ENCODE data around the gene MMS22L. TPM values are rescaled to one million over a fixed set of nuclear protein-coding genes. Genes with fewer than 3 reads are reported as not detected.

The MMS22L gene
- total RNA-seq, 1 experiment from 2014 or later = 8.2 TPM

DNA sequence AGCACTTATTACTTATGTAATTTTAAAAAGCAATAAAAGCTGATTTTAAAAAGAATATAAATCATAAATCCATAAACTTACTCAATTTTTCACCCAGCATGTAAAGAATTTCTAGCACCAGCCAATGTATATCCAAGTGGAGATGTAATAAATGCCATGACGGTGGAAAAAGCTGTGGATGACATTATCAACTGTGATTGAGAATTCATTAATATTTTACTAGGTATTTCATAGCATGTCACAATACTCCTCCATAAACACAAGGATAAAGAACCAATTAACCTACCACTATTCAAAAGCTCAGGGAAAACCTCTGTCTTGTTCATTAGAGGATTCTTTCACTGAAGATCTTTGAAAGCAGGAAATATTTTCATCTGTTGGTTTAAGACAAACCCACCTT, 13.2 kb downstream of the MMS22L start:
- Histone ChIP-seq H3K4me3 (no peak overlapping the region), H3K27me3 (no peaks in the 10 kb centered on the region), H3K36me3 (peaks cover 73% of the 10 kb centered on the region), H3K9me3 (peaks cover 2% of the 10 kb centered on the region)
- DNase-seq = no peak

DNA sequence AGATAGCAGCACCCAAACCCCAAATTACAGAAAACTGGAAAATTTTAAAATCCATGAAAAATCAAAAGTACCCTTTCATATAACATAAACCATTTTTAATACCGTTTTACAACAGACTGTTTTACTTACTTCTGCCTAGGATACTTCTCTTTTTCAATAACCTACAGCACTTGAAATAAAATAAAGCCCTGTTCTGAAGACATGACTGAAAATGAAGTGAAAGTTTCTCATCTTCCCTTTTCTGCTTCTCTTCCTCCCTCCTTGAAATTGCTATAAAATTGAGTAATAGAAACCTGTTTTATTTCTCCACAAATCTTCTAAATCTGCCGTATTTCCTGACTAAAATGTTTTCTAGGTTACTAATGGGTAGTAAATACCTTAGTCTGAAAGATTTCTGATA, 20.3 kb downstream of the MMS22L start:
- Histone ChIP-seq H3K27me3 (no peaks in the 10 kb centered on the region), H3K9me3 (peaks cover 2% of the 10 kb centered on the region), H3K4me3 (no peak overlapping the region), H3K36me3 (peaks cover 49% of the 10 kb centered on the region)
- DNase-seq = no peak

DNA sequence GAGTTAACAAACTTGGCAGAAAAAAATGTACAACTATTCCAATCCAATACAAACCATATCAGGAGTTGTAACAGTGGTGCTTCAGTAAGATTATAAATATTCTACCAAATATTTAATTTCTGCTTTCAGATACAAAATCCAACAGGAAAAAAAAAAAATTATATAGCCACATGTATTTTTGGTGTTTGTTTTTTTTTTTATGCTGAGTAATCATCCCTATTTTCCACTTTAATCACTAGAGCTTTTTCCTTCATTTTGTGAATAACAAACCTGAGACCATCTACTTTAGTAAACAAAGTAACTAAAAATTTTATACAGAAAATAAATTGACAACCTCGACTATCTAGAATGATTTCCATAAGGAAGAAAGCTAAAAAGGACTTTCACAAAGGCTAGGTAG, 36.2 kb downstream of the MMS22L start:
- Histone ChIP-seq H3K27me3 (no peaks in the 10 kb centered on the region), H3K9me3 (peaks cover 5% of the 10 kb centered on the region; the same call in 1 of the 2 replicates), H3K36me3 (peaks cover 46% of the 10 kb centered on the region), H3K4me3 (no peak overlapping the region)
- no peak for DNase-seq

DNA sequence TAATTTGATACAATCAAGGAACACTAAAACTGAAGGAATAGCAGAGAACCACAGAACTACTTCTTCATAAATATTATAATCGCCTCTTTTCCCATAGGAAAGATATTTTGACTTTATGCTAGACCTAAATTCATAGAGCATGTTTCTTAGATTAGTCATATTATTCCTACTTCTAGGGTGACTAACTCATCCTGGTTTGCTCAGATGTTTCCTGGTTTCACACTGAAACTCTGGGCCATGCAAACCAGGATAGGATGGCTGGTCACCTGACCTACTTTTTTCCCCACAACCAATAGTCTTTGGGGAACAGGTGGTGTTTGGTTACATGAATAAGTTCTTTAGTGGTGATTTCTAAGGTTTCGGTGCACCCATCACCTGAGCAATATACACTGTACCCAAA, 42.8 kb downstream of the MMS22L start:
- Histone ChIP-seq H3K4me3 (no peak overlapping the region), H3K9me3 (peaks cover 5% of the 10 kb centered on the region; the same call in 1 of the 2 replicates), H3K36me3 (peaks cover 48% of the 10 kb centered on the region), H3K27me3 (no peaks in the 10 kb centered on the region)
- peak; percentile 7 for DNase-seq

DNA sequence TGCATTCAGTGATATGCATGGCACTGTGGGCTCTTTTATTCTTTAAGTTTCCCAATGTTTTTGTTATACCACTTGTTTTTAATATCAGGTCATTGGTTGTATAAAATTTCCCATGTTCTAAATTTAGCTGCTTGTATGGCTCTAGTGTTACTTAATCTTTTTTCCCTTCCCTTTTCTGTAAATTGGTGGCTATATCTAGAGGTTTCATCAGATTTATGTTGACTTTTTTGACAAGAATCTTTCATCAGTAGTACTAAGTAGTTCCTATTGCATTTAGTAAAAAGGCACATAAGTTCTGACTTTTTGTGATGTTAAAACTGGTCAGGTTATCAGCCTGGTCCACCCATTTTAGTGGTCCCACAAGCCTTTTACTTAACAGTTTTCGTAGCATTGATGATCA, 51.1 kb downstream of the MMS22L start:
- Histone ChIP-seq H3K4me3 (no peak overlapping the region), H3K27me3 (no peaks in the 10 kb centered on the region), H3K9me3 (no peaks in the 10 kb centered on the region), H3K36me3 (peaks cover 22% of the 10 kb centered on the region)
- no peak for DNase-seq

DNA sequence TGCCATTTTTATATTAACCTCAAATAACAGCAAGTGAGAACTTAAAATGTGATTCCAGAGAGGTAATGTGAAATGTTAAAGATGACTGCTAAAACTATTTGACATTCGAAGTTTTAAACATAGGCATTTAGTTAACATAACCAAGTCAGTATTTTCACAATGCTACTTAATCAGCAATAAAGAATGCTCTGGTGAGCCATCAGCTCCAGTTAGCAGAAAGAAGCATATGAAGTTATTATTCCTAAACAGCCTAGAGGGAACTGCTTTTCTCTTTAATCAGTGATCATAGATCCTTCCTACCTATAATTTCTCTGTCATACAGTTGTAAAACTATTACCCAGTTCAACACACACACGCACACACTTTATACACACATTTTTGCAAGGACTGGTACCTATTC, 60.1 kb downstream of the MMS22L start:
- Histone ChIP-seq H3K27me3 (no peaks in the 10 kb centered on the region), H3K4me3 (no peak overlapping the region), H3K36me3 (peaks cover 7% of the 10 kb centered on the region), H3K9me3 (no peaks in the 10 kb centered on the region)
- DNase-seq = no peak

DNA sequence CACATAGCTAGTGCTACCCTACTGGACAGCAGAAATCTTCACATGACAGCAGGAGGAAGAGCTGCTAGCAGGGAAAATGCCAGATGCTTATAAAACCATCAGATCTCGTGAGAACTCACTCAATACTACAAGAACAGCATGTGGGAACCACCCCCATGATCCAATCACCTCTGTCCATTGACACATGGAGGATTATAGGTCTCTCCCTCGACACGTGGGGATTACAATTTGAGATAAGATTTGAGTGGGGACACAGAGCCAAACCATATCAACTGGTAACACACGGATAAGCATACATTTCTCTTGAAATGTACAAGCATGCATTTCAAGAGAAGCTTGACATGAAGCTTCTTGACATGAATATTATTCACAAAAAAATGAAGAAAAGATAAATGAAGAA, 64.1 kb downstream of the MMS22L start:
- DNase-seq = no peak
- no peaks in the 10 kb centered on the region for H3K9me3 ChIP-seq
- H3K27me3 ChIP-seq = no peaks in the 10 kb centered on the region
- no peaks in the 10 kb centered on the region; the same call in 1 of the 2 replicates for H3K36me3 ChIP-seq
- H3K4me3 ChIP-seq = no peak overlapping the region

DNA sequence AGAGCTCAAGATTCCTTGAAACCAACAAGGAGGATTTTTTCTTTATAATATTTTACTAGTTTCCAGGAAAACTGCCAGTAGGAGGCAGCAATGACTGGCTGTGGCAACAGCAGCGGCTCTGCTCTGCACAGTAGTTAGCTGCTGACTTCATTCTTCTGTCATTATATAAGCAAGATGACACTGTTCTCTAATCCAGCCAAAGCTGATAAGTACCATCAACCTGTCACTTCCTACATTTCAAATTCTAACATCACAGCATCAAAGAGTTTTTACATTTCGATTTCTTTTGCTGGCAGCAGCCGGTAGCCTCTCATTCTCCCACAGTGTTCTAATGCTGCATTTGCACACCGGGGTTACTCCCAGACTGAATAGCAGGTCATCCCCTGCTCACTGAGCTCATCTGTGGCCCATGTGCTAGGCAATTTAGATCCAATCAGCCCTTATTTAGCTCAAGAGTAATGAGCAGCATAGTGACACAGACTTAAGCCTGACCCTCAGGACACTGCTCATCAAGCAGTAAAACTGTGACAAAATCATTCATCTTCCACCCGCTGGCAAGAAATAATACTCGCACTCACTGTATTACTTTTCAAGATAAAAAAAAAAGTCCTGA, 67.8 kb downstream of the MMS22L start:
- Histone ChIP-seq H3K27me3 (no peaks in the 10 kb centered on the region), H3K9me3 (no peaks in the 10 kb centered on the region), H3K4me3 (no peak overlapping the region), H3K36me3 (peaks cover 9% of the 10 kb centered on the region)
- peak; percentile 41 for DNase-seq

DNA sequence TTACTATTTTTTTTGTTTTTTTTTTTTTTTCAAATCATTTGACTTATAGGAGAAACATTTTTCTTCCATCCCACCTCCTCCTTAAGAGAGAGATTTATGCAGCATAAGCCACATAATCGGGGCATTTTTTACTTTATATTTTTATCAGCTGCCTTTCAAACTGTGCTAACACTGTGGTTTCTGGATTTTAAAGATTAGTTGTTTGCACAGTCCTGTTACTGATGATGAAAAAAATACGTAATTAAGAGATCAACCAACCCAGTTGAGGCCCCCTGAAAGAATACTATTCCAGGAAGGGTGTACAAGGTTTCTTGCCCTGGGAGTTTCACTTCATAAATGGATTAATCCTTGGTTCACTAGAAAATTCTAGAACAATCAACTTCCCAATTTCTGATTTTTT, 68.3 kb downstream of the MMS22L start:
- DNase-seq = no peak
- Histone ChIP-seq H3K27me3 (no peaks in the 10 kb centered on the region), H3K9me3 (no peaks in the 10 kb centered on the region), H3K4me3 (no peak overlapping the region), H3K36me3 (peaks cover 11% of the 10 kb centered on the region)

DNA sequence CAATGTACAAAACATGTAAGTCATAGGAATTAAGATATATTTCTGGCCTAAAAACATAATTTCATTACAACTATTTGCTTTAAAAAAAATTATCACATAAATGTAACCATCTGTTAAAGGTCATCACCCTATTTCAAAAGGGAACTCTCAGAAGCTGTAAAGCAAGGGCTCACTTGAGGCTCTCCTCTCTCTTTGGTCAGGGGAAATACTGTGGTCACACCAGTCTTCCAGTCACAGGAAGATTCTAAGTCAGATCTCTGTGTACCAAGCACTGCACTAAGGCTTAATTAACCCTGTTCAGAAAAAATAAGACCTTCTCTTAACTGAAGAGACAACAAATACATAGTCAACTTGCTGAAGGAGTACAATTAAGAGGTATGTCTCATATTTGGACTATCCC, 75.6 kb downstream of the MMS22L start:
- H3K27me3 ChIP-seq = no peaks in the 10 kb centered on the region
- no peaks in the 10 kb centered on the region for H3K9me3 ChIP-seq
- no peak for DNase-seq
- no peak overlapping the region for H3K4me3 ChIP-seq
- peaks cover 10% of the 10 kb centered on the region for H3K36me3 ChIP-seq

DNA sequence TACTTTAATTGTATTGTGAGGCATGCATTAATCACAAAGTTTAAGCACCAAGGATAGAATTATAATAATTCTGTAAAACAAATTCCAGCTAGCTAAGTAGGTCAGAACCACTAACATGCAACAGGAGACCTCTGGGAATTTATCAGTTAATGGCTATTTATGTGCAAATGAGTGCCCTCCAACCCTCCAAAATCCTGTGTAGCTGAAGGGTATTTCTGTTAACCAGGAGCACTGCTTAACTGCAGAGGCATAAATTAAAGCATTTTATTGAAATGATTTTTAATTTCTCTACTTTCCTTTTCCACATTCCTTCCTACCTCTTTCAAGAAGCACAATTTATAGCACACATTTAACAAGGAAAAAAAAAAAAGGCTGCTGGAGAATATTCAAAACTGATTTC, 77.0 kb downstream of the MMS22L start:
- no peaks in the 10 kb centered on the region for H3K9me3 ChIP-seq
- no peak overlapping the region for H3K4me3 ChIP-seq
- H3K36me3 ChIP-seq = peaks cover 4% of the 10 kb centered on the region
- no peaks in the 10 kb centered on the region for H3K27me3 ChIP-seq
- DNase-seq = no peak

DNA sequence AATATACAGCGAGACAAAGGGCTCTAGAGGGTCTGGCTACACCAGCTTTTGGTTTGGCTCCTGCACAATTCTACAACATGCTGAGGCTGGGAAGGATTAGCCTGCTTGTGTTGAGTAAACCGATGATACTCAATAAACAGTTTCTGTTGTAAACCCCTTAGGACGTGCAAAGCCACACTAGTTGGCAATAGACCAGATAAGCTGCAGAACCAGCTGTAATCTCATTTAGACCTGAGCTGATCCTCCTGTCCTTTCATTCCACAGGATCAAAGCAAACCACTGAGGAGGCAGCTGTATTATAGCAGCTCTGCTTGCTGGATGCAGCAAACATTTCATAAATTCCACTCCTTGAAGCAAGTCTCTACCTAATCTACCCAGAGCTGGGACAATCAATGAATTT, 79.7 kb downstream of the MMS22L start:
- no peaks in the 10 kb centered on the region for H3K27me3 ChIP-seq
- peaks cover 13% of the 10 kb centered on the region for H3K36me3 ChIP-seq
- no peak overlapping the region for H3K4me3 ChIP-seq
- DNase-seq = no peak
- no peaks in the 10 kb centered on the region for H3K9me3 ChIP-seq

DNA sequence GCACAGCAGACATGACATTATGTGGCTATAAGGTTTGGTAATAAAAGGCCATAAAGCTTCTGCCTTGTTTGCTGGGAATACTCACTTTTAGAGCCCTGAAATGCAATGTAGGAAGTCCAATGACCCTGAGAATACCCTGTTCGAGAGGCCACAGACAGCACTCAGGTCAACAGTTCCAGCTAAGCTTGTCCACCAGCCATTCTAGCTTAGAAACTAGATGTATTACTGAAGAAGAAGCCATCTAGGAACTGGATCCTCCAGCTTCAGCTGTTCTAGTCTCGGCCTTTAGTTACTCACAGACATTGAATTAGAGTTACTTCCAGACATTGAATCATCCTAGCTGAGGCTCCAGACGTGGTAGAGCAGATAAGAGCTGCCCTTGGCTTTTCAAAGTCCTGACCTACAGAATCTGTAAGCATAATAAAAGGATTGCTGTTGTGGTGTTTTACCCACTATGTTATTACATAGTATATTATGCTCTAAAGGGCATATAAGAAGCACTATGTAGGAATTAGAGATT, 84.9 kb downstream of the MMS22L start:
- Histone ChIP-seq H3K9me3 (no peaks in the 10 kb centered on the region), H3K36me3 (peaks cover 30% of the 10 kb centered on the region), H3K4me3 (no peak overlapping the region), H3K27me3 (no peaks in the 10 kb centered on the region)
- no peak for DNase-seq

DNA sequence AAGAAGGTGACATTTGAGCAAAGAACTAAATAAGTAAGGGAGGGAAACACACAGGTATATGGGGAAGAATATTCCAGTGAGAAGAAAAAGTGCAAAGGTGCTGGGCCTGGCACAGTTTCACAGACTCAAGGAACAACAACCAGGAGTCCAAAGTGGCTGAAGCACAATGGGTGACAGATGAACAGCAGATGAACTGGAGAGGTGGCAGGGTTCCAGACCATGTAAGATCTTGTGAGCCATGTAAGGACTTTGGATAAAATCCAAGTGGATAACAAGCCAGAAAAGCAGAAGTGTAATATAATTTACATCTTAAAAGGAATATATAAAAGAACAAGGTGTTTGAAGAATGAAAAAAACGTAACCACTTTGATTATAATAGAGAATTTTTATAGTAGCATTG, 87.9 kb downstream of the MMS22L start:
- no peak overlapping the region for H3K4me3 ChIP-seq
- no peak for DNase-seq

DNA sequence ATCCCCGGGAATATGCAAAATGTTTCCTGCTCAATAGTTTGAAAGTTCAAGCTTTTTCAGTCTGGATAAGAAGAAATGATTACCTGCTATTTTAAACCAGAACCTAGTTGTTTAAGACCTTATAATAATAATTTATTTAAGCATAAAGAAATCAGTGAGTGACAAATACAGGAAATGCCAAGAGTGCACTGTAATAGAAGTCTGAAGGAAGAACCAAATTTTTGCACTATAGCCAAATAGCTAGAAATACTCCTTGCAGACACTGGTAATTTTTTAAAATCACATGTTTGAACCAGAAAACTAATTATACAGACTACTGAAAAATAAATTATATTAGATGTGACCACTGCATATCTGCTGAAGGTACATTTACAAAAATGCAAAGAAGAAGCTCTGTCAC, 93.2 kb downstream of the MMS22L start:
- Histone ChIP-seq H3K9me3 (no peaks in the 10 kb centered on the region), H3K4me3 (no peak overlapping the region), H3K36me3 (peaks cover 7% of the 10 kb centered on the region), H3K27me3 (no peaks in the 10 kb centered on the region)
- no peak for DNase-seq

More for the DNA sequence above, 87.9 kb downstream of the MMS22L start:
- Histone ChIP-seq H3K27me3 (no peaks in the 10 kb centered on the region), H3K9me3 (no peaks in the 10 kb centered on the region), H3K36me3 (peaks cover 22% of the 10 kb centered on the region)

DNA sequence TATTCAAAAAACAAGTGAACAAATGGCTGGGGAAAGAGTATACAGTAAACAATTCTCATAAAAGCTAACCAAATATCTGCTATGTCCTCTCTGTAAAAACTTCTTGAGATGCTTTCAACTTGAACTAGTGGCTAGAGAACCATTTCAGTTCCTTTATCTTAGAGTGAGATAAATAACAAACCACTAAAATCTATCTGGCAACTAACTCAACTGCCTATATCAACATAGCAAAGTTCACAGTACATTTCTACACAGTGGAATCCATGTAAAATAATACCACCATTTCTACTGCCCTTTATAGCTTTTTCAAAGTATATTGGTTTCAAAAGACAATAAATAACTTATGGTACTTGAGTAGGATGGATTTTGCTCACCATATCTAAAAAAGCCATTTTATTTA, 95.1 kb downstream of the MMS22L start:
- H3K4me3 ChIP-seq = no peak overlapping the region
- H3K9me3 ChIP-seq = no peaks in the 10 kb centered on the region
- H3K27me3 ChIP-seq = no peaks in the 10 kb centered on the region
- no peak for DNase-seq
- H3K36me3 ChIP-seq = peaks cover 2% of the 10 kb centered on the region; the same call in 1 of the 2 replicates

DNA sequence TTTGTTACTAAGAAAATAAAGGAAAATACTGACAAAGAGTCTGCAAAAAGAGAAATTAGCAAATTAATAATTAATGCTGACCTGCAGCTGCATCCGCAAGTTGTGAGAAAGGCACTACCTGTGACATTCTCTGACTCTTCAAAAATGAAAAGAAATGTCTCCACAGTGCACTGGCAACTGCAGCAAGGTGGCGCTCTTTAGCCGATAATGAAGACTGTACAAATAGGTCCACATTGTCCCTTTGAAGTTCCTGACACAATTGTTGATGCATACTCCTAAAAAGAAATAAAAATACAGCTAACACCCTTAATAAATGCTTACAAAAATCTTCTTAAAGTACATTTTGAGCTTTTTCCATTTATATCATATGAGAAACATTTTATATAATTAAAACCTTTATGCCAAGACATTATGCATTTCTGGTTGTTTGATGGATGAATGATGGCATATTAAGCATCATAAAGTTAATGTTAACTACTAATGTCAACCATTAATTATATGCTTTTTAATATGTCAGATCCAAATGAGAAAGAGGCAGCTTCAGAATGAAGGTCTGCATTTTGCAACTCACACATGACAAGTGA, 96.5 kb downstream of the MMS22L start:
- peak; percentile 39 for DNase-seq
- no peaks in the 10 kb centered on the region for H3K27me3 ChIP-seq
- H3K4me3 ChIP-seq = no peak overlapping the region
- peaks cover 5% of the 10 kb centered on the region; the same call in 1 of the 2 replicates for H3K36me3 ChIP-seq
- H3K9me3 ChIP-seq = no peaks in the 10 kb centered on the region

DNA sequence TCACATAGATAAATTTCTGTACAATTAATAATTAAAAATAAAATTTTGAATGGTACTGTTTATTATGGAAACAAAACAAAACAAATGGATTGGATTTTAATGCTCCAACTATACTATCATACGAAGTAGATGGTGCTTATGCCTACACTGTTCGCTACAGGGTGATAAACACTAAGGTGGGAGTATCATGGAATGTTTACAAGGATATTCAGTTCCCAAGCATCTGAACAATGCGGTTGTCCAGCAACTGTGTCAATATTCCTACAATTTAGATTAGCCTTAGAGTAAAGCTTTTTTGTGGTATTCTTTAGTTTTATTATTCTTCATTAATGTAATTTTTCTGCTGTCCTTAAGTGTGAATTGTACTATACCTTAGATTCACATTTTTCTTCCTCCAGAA, 105.1 kb downstream of the MMS22L start:
- Histone ChIP-seq H3K36me3 (peaks cover 39% of the 10 kb centered on the region), H3K27me3 (no peaks in the 10 kb centered on the region), H3K4me3 (no peak overlapping the region), H3K9me3 (no peaks in the 10 kb centered on the region)
- DNase-seq = no peak
